ENCODE data around the gene JUND.

GRCh38 chr19:18299654-18300053 is 18.2 kb upstream of the JUND start:
- no peak for TF ChIP-seq JUNB (IDR thresholded peaks at IDR 0.05)
- no peak for TF ChIP-seq CTCF (IDR thresholded peaks at IDR 0.05)

All from A549 (cell line).